GM18520 (cell line): ENCODE results near the gene ALG8.
A peak's percentile ranks its signal among the peaks of the same experiment; 100 is the strongest.
"Not testable (repeated sequence)": the region's sequence is repeated elsewhere in the genome, so short reads cannot be mapped to it uniquely, and the experiment has no call there.

Source experiments
- ATAC-seq: cut with Tn5 transposase; IDR thresholded peaks from one replicate; pipeline ENCODE4 v1.9.1; 2021; ENCODE audit not compliant: unreplicated experiment

Gene ALG8

DNA sequence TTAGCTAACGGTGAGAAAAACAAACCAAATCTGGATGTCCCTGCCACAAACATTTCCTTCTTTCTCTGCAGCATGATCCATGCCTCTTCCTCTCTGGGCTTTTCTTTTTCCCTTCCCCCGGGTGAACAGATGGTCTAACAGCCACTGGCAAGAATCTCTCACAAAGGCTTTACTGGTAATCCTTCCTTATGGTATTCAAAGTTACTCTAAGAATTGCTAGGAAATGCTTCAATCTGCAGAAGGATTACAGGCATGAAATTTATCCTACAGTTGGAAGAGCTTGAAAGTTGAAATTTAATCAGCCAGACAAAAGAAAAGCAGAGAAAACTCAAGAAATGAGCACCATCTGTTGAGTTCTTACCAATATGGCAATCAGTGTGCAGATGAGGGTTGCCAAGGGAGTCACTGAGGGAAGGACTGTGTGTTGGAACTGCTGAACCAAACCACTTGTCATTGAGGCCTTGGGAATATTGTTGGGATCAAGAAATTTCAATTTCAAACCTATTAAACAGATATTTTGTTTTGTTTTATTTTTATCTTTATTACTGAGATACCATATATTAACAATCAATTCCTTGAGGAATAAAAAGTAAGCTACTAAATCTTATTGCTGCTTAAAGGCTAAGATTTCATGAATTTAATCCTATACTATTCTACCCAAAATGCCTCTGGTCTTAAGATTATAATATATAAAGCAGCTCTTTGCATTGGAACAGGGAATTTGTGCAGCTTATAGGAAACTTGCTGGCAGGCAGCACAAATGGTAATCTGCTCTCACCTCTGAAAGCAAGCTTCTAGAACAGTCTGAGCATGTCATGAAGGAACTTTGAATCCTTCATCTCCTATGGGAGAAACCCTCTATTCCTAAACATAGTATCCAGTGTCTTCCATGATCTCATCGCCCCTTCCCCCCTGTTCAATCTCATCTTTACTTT lies 30.1 kb downstream of the ALG8 start:
- no peak for ATAC-seq

GRCh38 chr11:78100676-78101472 lies 38.6 kb downstream of the ALG8 start:
- no peak for ATAC-seq

DNA sequence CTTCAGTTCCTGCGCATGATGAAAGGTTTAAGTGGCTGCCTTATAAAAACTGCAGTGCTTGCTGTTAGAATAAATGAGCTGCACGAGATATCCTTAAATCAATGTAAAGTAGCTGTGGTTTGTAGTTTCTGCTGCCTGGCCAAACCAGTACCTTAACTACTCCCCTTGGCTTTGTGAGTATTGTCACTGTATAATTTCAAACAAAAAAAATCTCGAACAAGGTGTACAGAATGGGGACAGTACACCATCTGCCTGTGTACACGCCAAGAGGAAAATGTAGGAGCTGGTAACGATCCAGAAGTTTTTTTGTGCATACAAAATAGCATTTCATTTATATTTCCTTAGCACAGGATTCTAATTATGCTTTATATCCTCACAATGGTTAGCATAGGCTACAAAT lies 39.2 kb downstream of the ALG8 start:
- ATAC-seq = no peak

- no peak for ATAC-seq
These were observed 39.8 kb downstream of the ALG8 start for GRCh38 chr11:78099666-78100065.

DNA sequence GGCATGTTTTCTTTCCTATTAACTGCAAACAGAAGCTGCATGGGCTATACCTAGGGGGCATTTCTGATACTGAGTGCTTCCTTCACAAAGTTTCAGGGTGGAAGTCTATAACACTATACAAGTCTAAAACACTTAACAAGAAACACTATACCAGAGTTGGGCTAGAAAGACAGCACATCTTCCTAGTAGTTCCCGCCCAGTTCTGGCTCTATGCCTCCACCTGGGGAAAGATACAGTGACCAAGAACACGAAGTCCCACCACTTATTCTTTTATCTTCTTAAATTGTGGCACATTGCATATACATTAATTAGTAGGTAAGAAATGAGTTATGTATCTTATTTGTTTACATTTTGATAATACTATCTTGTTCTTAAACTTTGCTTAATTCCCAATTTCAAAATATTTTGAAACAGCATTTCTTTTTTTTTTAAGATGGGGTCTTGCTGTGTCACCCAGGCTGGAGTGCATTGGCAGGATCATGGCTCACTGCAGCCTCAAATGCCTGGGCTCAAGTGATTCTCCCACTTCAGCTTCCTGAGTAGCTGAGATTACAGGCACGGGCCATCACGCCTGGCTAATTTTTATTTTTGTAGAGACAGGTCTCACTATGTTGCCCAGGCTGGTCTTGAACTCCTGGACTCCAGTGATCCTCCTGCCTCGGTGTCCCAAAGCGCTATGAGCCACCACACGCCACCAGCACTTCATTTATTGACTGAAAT lies 41.6 kb downstream of the ALG8 start:
- no peak for ATAC-seq

- ATAC-seq = peak; percentile 55
These were observed 45.2 kb downstream of the ALG8 start for GRCh38 chr11:78094250-78094649.

- ATAC-seq = not testable (repeated sequence)
These were observed 52.8 kb downstream of the ALG8 start for GRCh38 chr11:78086521-78087074.

DNA sequence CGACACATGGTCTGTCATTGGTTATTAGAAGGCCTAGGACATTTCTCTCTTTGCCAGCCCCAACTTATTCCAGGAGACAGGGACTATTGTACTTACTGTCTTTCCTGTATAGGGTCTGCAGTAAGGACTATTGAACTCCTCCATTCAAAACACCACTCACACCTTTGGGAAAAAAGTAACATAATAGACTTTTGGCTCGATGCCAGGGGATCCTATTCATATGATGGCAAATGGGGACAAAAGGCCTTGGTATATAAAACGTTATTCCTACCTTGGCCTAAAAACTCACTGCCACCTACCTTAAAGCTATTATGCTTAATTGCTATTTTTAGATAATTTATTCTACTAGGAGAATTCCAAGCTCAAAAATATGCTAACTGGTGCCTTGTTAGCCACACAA lies 53.5 kb downstream of the ALG8 start:
- ATAC-seq = no peak

GRCh38 chr11:78084506-78084905 lies 54.9 kb downstream of the ALG8 start:
- ATAC-seq = not testable (repeated sequence)

GRCh38 chr11:78083021-78083420 lies 56.4 kb downstream of the ALG8 start:
- no peak for ATAC-seq

DNA sequence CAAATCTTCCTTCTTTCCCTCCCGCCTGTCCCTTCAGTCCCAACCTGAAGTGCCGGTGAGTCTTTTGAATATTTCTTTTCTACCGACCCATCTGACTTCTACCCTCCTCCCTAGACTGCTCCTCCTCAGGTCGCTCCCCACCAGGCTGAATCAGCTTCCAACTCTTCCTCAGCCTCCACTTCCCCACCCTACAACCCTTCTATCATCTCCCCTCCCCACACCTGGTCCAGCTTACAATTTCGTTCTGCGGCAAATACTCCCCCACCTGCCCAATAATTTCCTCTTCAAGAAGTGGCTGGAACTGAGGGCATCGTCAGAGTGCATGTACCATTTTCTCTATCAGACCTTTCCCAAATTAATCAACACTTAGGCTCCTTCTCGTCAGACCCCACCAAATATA lies 57.3 kb downstream of the ALG8 start:
- no peak for ATAC-seq

- ATAC-seq = no peak
These were observed 57.8 kb downstream of the ALG8 start for GRCh38 chr11:78081583-78081982.

GRCh38 chr11:78080818-78081495 lies 58.5 kb downstream of the ALG8 start:
- ATAC-seq = no peak

GRCh38 chr11:78080084-78080817 lies 59.2 kb downstream of the ALG8 start:
- no peak for ATAC-seq

DNA sequence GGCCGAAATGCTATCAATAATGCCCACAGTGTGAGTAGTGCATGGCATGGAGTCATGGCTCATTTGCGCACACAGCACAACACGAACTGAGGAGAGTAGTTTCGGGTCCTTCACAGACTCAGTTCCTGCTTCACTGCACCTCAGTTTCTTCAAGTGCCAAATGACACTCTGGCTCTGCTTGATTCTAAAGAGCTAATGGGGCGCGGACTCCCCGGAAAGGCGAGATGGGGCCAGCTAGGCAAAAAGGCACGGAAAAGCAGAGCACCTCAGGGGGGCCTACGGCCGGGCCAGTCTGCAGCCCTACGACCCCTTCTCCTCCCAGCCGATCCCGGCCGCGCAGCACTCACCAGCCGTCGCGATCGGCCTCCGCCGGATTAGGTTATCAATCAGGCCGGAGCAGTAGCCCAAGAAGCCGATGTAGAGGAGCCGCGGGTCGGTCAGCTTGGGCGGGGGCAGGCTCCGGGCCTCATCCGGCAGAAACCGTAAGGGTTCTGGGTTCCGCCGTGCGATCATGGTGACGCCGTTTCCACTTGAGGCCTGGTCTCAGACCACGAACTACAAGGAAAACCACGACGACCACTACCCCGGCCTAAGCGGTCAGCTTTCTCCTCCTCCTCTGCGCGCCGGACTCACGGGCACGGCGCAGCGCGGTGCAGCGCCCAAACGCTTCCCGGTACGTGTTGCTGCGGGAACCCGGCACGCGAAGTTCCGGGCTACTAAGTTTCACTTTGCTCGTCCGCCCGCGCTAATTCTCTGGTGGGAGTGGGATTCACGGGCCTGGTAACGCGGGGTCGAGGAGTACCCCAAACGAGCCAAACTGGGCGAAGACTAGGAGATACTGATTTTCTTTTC lies 60.0 kb downstream of the ALG8 start, which contains the start of gene NDUFC2:
Gene NDUFC2, minus strand, starts transcription at position 631 of the 852 bp plus-strand sequence. Its CDS starts 118 bp downstream, at position 513.
- ATAC-seq = peak; percentile 77

GRCh38 chr11:78078218-78079167 lies 60.9 kb downstream of the ALG8 start:
- no peak for ATAC-seq

GRCh38 chr11:78077592-78077991 lies 61.8 kb downstream of the ALG8 start:
- ATAC-seq = not testable (repeated sequence)
